Vagina (tissue), 2 donors: ENCODE data around the gene SMOC2. TPM values are rescaled to one million over a fixed set of nuclear protein-coding genes. Genes with fewer than 3 reads are reported as not detected.

ENCODE experiments used
- DNase-seq, 2 donors: peaks; one replicate each; pipeline ENCODE4 v3.0.0-alpha.2; 2017; ENCODE audit errors: extremely low spot score in 2 of 2
- H3K27ac ChIP-seq: fragments of 200-600 bp; sonication (generic); one replicate; pipeline ENCODE4 v1.5.1; 2019
- H3K27me3 ChIP-seq: fragments of 200-600 bp; sonication (generic); one replicate; pipeline ENCODE4 v1.5.1; 2019
- H3K36me3 ChIP-seq, 2 donors: fragments of 200-600 bp; sonication (generic); one replicate each; pipeline ENCODE4 v1.5.1; 2017 to 2019
- H3K4me1 ChIP-seq: fragments of 200-600 bp; sonication (generic); one replicate; pipeline ENCODE4 v1.5.1; 2019
- H3K4me3 ChIP-seq, 2 donors: fragments of 200-600 bp; sonication (generic); 1 replicate in 1 of 2; 2 replicates in 1 of 2; pipeline ENCODE4 v1.5.1; 2016 to 2019
- H3K9me3 ChIP-seq: fragments of 200-600 bp; sonication (generic); one replicate; pipeline ENCODE4 v1.5.1; 2019
- POLR2A ChIP-seq, 2 donors: fragments of 450-650 bp; IDR thresholded peaks; one replicate each; pipeline ENCODE4 v1.6.1; 2017; ENCODE audit warnings: antibody characterized with exemption in 2 of 2, mild to moderate bottlenecking in 2 of 2, moderate library complexity in 2 of 2
- POLR2AphosphoS5 ChIP-seq, 2 donors: sonication (generic); formaldehyde crosslinking; IDR thresholded peaks; one replicate each; pipeline ENCODE4 v1.9.0; 2017; ENCODE audit warnings: antibody characterized with exemption in 2 of 2, mild to moderate bottlenecking in 2 of 2, low read depth in 1 of 2; ENCODE audit not compliant: insufficient read depth in 1 of 2
- intact Hi-C: fragments of 100-400 bp; cut with DNase I; formaldehyde crosslinking; loops from one replicate; pipeline ENCODE4 v1.15.1; 2023
- total RNA-seq: library from RNA; depleted of rRNA; stranded (reverse); fragments of >200 nt; gene quantifications from one replicate; pipeline ENCODE4 v1.2.3, GENCODE V29; 2016
- TF ChIP-seq, protein P1 (sequence below), 3 experiments: fragments of 450-650 bp in 2 of 3; fragments of 200-600 bp in 1 of 3; sonication (generic) in 1 of 3; IDR thresholded peaks; one replicate each; pipeline ENCODE4 v1.5.1; 2017 to 2019; ENCODE audit warnings: antibody characterized with exemption in 3 of 3, mild to moderate bottlenecking in 2 of 3, moderate library complexity in 2 of 3

SMOC2 gene
- total RNA-seq, 1 donor from 2014 or later = 22.1 TPM

DNA sequence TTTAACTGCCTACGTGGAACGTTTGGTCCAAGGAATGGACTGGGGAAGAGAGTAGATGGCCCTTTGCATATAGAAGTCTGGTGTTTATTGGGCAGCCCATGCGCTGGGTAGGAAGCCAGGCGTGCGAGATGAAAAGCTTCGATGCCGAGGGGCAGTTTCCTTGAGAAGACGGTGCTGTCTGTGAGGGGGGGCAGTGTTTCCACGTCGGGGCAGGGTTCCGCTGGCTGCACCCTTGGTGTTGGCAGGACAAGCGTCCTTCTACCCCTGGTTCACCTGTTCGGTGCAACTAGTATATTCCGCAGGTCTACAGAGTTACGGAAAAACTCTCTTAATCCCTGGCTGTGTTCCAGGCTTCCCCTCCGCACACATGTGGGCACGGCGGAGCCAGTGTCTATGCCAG lies 88.2 kb downstream of the SMOC2 start:
- H3K36me3 ChIP-seq = no peaks in the 10 kb centered on the region
- H3K9me3 ChIP-seq = no peaks in the 10 kb centered on the region
- DNase-seq = no peak
- TF ChIP-seq, protein P1, sequence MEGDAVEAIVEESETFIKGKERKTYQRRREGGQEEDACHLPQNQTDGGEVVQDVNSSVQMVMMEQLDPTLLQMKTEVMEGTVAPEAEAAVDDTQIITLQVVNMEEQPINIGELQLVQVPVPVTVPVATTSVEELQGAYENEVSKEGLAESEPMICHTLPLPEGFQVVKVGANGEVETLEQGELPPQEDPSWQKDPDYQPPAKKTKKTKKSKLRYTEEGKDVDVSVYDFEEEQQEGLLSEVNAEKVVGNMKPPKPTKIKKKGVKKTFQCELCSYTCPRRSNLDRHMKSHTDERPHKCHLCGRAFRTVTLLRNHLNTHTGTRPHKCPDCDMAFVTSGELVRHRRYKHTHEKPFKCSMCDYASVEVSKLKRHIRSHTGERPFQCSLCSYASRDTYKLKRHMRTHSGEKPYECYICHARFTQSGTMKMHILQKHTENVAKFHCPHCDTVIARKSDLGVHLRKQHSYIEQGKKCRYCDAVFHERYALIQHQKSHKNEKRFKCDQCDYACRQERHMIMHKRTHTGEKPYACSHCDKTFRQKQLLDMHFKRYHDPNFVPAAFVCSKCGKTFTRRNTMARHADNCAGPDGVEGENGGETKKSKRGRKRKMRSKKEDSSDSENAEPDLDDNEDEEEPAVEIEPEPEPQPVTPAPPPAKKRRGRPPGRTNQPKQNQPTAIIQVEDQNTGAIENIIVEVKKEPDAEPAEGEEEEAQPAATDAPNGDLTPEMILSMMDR (IDR thresholded peaks at IDR 0.05) = no peak
- no peak for TF ChIP-seq POLR2AphosphoS5 (IDR thresholded peaks at IDR 0.05; ENCODE audit: insufficient read depth in 1 of 2, low read depth in 1 of 2)
- no peak for TF ChIP-seq POLR2A (IDR thresholded peaks at IDR 0.05)
- intact Hi-C loops = no loop called here
- H3K4me1 ChIP-seq = peaks cover 4% of the 10 kb centered on the region
- H3K4me3 ChIP-seq = no peak overlapping the region
- no peak overlapping the region for H3K27ac ChIP-seq
- H3K27me3 ChIP-seq = no peaks in the 10 kb centered on the region

DNA sequence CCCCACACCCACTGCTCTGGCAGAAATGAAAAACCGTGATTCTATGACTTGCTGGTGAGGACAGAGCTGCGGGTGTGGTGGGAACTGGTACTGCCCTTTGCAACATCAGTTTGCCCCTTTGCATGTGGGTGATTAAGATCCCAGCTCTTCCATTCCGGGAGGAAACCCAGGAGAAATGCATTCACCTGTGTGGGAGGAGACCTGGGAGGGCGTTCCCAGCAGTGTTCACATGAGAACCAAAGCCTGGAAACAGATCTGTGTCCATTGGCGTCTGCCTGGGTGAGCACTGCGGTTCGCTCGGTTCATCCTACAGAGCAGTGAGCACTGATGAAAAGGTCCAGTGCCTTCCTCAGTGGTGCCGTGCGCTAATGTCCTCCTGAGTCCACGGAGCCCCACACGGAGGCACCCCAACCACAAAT lies 89.7 kb downstream of the SMOC2 start:
- H3K27me3 ChIP-seq = no peaks in the 10 kb centered on the region
- H3K36me3 ChIP-seq = no peaks in the 10 kb centered on the region
- DNase-seq = no peak
- H3K9me3 ChIP-seq = no peaks in the 10 kb centered on the region
- H3K27ac ChIP-seq = no peak overlapping the region
- no peak overlapping the region for H3K4me3 ChIP-seq
- peaks cover 4% of the 10 kb centered on the region for H3K4me1 ChIP-seq
- TF ChIP-seq, protein P1 (IDR thresholded peaks at IDR 0.05) = no peak
- TF ChIP-seq POLR2A (IDR thresholded peaks at IDR 0.05) = no peak
- TF ChIP-seq POLR2AphosphoS5 (IDR thresholded peaks at IDR 0.05; ENCODE audit: insufficient read depth in 1 of 2, low read depth in 1 of 2) = no peak
- intact Hi-C loops = no loop called here

DNA sequence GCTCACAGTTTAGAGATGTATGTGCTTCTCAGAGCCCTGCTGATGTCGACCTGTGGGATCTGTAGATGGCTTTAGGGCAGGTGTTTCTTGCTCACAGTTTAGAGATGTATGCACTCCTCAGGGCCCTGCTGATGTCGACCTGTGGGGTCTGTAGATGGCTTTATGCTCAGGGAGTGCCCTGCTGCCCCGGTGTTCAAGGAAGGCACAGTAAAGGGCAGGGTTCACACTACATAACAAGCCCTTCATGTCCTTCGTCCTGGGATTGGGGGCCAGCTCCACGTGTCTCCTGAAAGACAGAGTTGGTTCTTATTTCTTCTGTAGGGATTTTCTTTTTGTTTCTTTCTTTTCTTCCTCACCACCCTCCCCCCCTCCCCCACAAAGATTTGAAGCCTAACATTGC lies 91.1 kb downstream of the SMOC2 start:
- Histone ChIP-seq H3K27ac (no peak overlapping the region), H3K9me3 (no peaks in the 10 kb centered on the region), H3K4me1 (no peaks in the 10 kb centered on the region), H3K36me3 (no peaks in the 10 kb centered on the region), H3K4me3 (no peak overlapping the region), H3K27me3 (no peaks in the 10 kb centered on the region)
- DNase-seq = no peak
- TF ChIP-seq, protein P1 (IDR thresholded peaks at IDR 0.05) = no peak
- TF ChIP-seq POLR2AphosphoS5 (IDR thresholded peaks at IDR 0.05; ENCODE audit: insufficient read depth in 1 of 2, low read depth in 1 of 2) = no peak
- no peak for TF ChIP-seq POLR2A (IDR thresholded peaks at IDR 0.05)
- intact Hi-C loops = no loop called here

DNA sequence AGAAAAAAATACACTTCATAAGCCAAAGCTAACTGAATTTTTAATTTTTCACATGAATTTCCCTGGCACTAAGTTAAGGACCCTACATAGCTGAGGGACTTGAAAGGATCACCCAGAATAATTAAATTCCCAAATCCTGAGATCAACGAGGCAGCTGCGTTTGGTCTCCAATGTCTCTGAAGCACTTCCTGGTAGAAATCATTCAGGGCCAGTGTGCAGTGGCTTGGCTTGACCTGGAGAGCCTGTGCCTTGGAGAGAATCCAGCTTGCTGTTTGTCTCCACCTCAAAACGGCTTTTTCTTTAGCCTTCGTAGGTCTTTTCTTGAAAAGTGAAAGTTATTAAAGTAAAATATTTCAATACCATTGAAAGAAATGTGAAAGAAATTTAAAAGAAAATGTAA lies 92.4 kb downstream of the SMOC2 start:
- H3K27ac ChIP-seq = no peak overlapping the region
- no peaks in the 10 kb centered on the region for H3K9me3 ChIP-seq
- DNase-seq = no peak
- H3K36me3 ChIP-seq = no peaks in the 10 kb centered on the region
- intact Hi-C loops = no loop called here
- TF ChIP-seq, protein P1 (IDR thresholded peaks at IDR 0.05) = no peak
- TF ChIP-seq POLR2A (IDR thresholded peaks at IDR 0.05) (no peak), POLR2AphosphoS5 (IDR thresholded peaks at IDR 0.05; ENCODE audit: insufficient read depth in 1 of 2, low read depth in 1 of 2) (no peak)
- H3K4me3 ChIP-seq = no peak overlapping the region
- H3K27me3 ChIP-seq = no peaks in the 10 kb centered on the region
- H3K4me1 ChIP-seq = no peaks in the 10 kb centered on the region

DNA sequence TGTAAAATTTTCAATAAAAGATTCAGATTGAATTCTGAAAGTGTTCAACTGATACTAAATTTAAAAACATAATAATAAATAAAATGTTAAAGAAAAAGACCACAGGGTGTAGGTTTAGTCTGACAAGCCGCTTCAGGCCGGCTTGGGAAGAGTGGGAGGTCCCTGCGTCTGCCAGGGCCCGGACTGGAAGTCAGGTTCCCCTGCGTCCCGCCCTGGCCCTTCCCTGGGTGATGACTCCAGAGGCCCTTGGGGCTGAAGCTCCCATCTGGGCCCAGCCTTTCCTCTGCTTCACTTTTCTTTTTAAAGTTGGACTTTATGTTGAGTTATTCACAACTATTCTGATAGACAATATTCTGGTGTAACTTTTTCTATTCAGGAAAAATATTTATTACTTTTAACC lies 93.3 kb downstream of the SMOC2 start:
- H3K4me1 ChIP-seq = no peaks in the 10 kb centered on the region
- no peak overlapping the region for H3K4me3 ChIP-seq

More for the DNA sequence above, 93.3 kb downstream of the SMOC2 start:
- H3K27ac ChIP-seq = no peak overlapping the region
- no peak for DNase-seq
- TF ChIP-seq, protein P1 (IDR thresholded peaks at IDR 0.05) = no peak
- no peak for TF ChIP-seq POLR2A (IDR thresholded peaks at IDR 0.05)
- TF ChIP-seq POLR2AphosphoS5 (IDR thresholded peaks at IDR 0.05; ENCODE audit: insufficient read depth in 1 of 2, low read depth in 1 of 2) = no peak
- no peaks in the 10 kb centered on the region for H3K36me3 ChIP-seq
- intact Hi-C loops = no loop called here
- H3K27me3 ChIP-seq = no peaks in the 10 kb centered on the region
- no peaks in the 10 kb centered on the region for H3K9me3 ChIP-seq
